ENCODE results near the gene FTMT. TPM values are rescaled to one million over a fixed set of nuclear protein-coding genes. Genes with fewer than 3 reads are reported as not detected.

Gene FTMT
- total and polyA plus RNA-seq, 9 of the 15 experiments (the other 6 are each of a cell fraction or from before 2014, with no cell fraction given), result not detected

- Histone ChIP-seq H3K9me1 (ENCODE audit: control insufficient read depth, insufficient read depth, low read length) (no peaks in the 10 kb centered on the region), H3K9ac (ENCODE audit: insufficient read depth in 1 of 2, low read depth in 2 of 2, low read length in 2 of 2) (no peak overlapping the region), H3K4me3 (no peak overlapping the region), H3K36me3 (ENCODE audit: control insufficient read depth, insufficient read depth, low read length) (no peaks in the 10 kb centered on the region), H3K4me2 (ENCODE audit: insufficient read depth, low read length) (no peak overlapping the region), H3K27me3 (ENCODE audit: control insufficient read depth in 2 of 2, insufficient read depth in 2 of 2, low read length in 2 of 2) (no peaks in the 10 kb centered on the region), H4K20me1 (replicated peaks; ENCODE audit: control insufficient read depth, insufficient read depth, low read length) (no peaks in the 10 kb centered on the region), H3K27ac (ENCODE audit: extremely low read depth, low read depth, low read length) (no peak overlapping the region), H3K4me1 (replicated peaks in 1 of 2; ENCODE audit: control insufficient read depth in 2 of 2, insufficient read depth in 2 of 2, low read length in 2 of 2) (no peaks in the 10 kb centered on the region), H3K79me2 (ENCODE audit: control insufficient read depth, insufficient read depth, low read length) (no peaks in the 10 kb centered on the region), H3K9me3 (replicated peaks; ENCODE audit: control insufficient read depth, insufficient read depth, low read depth, low read length) (no peaks in the 10 kb centered on the region), H2AFZ (ENCODE audit: low read depth, low read length) (no peak overlapping the region)
- in situ Hi-C loops (cut with MboI), result no loop called here
- POLR2A ChIA-PET, result no interaction called here
- BruUV-seq (replicated peaks), result no TSS peak
- intact Hi-C loops (cut with micrococcal nuclease), result no loop called here
- FAIRE-seq, result no peak
- DNase-seq (ENCODE audit: extremely low read depth in 1 of 4, low spot score in 3 of 4), result no peak
- no peak for ATAC-seq
- TF ChIP-seq MAFG (tag; conservative IDR thresholded peaks at IDR 0.05), result peak; percentile 65
- TF ChIP-seq, protein P1, sequence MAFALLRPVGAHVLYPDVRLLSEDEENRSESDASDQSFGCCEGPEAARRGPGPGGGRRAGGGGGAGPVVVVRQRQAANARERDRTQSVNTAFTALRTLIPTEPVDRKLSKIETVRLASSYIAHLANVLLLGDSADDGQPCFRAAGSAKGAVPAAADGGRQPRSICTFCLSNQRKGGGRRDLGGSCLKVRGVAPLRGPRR (CRISPR knock-in tag; IDR thresholded peaks at IDR 0.05), result no peak
- TF ChIP-seq DACH1 (IDR thresholded peaks at IDR 0.05; ENCODE audit: partially characterized antibody), result no peak
- TF ChIP-seq ARID2 (IDR thresholded peaks at IDR 0.05), result no peak
- TF ChIP-seq TBL1XR1 (IDR thresholded peaks at IDR 0.05; ENCODE audit: low read length in 2 of 2), result no peak
- no peak for TF ChIP-seq NR0B1 (IDR thresholded peaks at IDR 0.05; ENCODE audit: partially characterized antibody)
- TF ChIP-seq CHD2 (IDR thresholded peaks at IDR 0.05; ENCODE audit: low read depth, low read length), result no peak
- TF ChIP-seq ZNF316 (IDR thresholded peaks at IDR 0.05), result peak; percentile 67
- peak; percentile 73 for TF ChIP-seq C11orf30 (IDR thresholded peaks at IDR 0.05; ENCODE audit: low read depth)
- 0 out of 2 replicates have a peak, but pooled peaks have one; percentile 22 for TF ChIP-seq NFE2 (IDR thresholded peaks at IDR 0.05; ENCODE audit: low read depth)
- no peak for TF ChIP-seq TRIM28 (IDR thresholded peaks at IDR 0.05)
- TF ChIP-seq ZNF121 (CRISPR knock-in tag; conservative IDR thresholded peaks at IDR 0.05), result no peak
- TF ChIP-seq GTF2B (IDR thresholded peaks at IDR 0.05; ENCODE audit: extremely low read depth, insufficient read length), result no peak
- CTCF ChIA-PET (ENCODE audit: low intra/inter-chr PET ratio), result no interaction called here
Observed at GRCh38 chr5:121841892-121842291, 9.8 kb upstream of the FTMT start.
